CD4-positive, alpha-beta T cell treated with Interleukin-17A for 4 hours (primary cell): ENCODE results near the gene RSPH4A.
A peak's percentile ranks its signal among the peaks of the same experiment; 100 is the strongest.
"Not testable (repeated sequence)": the region's sequence is repeated elsewhere in the genome, so short reads cannot be mapped to it uniquely, and the experiment has no call there.

Source experiments
- DNase-seq: peaks from one replicate; pipeline ENCODE4 v3.0.0-alpha.2; 2020; ENCODE audit warnings: mixed read lengths

The RSPH4A gene

DNA sequence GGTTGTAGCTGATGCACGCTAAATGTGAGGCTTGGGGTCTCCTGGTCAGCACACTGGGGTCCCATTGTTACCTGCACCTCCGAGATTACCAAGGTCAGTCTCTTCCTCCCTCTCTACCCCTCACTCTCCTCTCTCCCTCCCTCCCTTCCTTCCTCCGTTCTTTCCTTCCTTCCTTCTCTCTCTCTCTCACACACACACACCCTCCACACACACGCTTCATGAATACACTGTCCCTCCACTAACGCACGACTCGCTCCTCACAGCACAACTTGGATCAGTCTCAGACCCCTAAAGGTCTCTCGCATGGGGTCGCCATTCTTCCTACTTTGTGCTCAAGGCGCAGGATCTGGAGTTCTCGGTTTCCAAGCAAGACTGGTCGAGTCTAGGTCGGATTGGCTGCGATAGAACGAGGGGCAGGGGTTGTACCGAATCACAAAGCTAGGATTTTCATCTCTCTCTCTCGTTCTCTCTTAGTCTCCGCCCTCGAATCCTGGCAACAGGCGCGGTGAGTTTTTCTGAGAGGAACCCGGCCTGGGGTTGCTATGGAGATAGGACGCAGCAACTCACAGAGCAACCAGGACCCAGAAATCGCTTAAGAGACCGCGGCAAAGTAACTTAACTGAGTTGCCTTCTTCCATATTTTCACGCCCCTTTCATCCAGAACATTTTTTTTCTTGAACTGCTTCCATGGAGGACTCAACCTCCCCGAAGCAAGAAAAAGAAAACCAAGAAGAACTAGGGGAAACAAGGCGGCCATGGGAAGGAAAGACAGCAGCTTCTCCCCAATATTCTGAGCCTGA lies at the start of gene RSPH4A:
RSPH4A (plus strand) TSS at position 543 of the 800 bp plus-strand sequence; CDS start at position 688, 145 bp downstream.
- DNase-seq = peak; percentile 66

DNA sequence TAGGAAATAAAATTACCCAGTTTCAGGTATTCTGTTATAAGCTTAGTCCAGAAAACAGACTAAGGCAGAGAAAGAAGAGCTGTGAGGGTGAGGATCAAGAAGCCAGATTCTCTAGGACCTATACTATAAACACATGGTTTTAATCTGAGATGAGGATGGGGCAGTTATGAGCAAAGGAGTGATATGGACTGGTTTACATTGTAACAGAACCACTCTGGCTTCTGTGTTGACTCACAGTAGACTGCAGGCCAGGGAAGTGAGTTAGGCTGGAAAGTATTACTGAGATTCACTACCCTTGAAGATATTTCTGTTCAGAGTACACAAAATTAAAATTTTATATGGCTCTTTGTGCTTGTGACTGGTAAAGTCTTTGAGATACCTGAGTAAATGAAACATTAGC lies 48.2 kb upstream of the RSPH4A start:
- DNase-seq = no peak

- no peak for DNase-seq
Measured at GRCh38 chr6:116568821-116569755, 47.2 kb upstream of the RSPH4A start.

DNA sequence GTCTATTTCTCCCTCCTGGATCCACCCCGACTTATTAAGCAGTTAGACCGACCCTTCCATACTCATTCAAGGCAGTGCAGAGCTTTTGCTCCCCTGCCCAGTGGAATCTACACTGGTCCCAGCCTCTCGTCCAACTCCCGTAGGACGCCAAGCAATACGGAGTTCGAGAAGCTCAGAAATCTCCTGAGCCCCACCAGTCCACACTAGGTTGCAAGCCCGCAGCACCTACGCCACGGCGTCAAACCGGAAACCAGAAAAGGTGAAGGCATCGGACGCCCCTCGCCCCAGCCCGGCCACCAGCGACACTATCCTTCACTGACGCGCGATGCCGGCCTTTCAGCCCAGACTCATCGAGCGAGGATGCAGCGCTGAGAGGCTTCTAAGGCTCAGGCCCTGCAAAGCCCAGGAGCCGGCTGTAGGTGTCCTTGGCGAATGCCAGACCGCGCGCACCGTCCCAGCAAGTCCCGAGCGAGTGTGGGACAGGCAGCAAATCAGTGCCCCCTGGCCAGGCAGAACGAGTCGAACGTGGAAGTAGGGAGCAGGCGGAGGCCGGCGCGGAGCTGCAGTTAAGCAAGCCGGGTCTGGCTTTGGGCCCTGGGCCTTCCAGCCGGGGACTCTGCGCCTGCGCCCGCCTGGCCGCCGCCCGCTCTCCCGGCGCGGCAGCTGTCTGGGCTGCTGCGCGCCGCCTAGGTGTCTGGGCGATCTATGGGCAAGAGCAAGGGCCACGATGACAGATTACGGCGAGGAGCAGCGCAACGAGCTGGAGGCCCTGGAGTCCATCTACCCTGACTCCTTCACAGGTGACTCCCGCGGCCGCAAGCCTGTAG lies 45.2 kb upstream of the RSPH4A start, which contains the start of gene RWDD1:
RWDD1 (plus strand) TSS at position 649 of the 827 bp plus-strand sequence; CDS start at position 728, 79 bp downstream.
- peak; percentile 97 for DNase-seq

GRCh38 chr6:116571683-116572000 lies 44.6 kb upstream of the RSPH4A start:
- DNase-seq = no peak

DNA sequence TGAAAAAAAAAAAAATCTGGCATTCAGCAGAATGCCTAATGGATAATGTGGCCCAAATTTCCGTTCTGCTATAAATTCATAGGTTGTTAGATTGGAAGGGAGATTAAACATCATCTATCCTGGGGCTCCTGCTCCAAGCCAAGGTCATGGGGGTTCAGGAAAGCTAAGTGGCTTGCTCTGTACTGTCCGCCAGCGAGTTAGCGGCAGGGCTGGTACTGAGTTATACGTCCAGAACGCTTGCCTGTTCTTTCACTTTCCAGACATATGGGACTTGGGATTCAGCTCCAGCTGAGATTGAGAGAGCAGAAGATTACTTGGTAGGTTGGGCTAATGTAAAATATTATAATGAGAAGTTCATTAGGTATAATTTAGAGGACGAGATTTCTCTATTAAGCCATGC lies 44.1 kb upstream of the RSPH4A start:
- DNase-seq = peak; percentile 13

DNA sequence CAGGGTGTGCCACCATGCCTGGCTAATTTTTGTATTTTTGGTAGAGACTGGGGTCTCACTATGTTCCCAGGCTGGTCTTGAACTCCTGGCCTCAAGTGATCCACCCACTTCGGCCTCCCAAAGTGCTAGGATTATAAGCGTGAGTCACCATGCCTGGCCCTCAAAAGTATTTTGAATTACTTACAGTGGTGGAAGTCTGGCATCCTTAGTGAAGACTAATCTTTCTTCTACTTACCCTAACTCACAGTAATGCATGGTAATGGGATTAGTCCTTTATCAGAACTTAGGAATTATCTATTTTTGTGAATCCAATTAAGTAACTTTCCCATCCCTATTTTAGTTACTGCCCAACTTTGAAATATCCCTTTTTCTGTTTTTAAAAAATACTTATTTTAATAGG lies 41.1 kb upstream of the RSPH4A start:
- DNase-seq = no peak

DNA sequence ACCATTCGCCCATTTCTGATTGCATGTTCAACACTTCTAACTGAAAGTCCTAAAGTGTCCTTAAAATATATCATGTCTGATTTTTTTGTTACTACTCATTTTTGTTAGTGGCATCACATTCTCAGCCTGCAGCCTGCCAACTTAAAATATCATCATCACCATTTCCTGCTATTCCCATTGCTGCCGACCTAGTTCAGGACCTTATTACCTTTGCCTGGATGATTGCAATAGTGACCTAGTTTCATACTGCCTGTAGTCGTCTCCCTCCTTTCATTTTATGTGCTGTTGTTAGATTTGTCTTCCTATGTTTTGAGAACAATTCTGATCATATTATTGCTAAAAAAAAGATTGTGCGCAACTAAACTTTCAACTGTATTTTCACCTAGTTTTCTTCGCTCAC lies 38.8 kb upstream of the RSPH4A start:
- DNase-seq = no peak

DNA sequence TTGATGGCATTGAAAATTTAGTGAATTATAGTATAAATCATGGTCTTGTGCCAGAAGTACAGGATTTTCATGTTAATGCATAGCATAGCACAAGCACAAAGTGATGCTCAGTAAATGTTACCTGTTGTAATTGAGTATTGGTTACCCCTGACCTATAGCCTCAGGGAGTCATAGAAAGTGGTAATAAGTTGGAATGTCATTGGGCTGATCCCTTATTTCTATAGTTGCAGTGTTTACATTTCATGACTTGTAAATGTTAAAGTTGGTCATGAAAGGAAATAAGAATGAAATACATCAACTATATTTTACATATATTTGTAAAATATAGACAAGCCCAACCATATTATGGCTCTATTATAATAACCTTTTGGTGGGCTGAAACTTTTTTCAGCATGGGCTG lies 37.9 kb upstream of the RSPH4A start:
- DNase-seq = no peak

DNA sequence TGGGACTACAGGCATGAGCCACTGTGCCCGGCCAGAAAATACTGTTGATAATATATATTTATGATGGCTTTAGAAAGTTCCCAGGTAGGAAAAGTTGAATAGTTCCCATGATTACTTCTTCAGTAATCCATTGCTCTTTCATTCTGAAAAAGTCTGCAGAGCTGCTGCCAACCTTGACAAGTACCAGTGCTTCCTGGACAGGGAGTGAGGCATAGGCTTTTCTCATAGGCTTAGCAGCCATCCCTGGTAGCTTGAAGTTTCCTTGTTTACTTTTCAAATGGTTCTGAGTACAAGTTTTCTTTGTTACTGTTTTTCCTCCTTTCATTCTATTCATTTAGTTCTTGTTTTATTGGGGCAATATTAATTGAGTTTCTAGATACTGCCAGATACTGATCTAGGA lies 37.1 kb upstream of the RSPH4A start:
- DNase-seq = no peak

- DNase-seq = no peak
Measured at GRCh38 chr6:116580198-116580597, 36.1 kb upstream of the RSPH4A start.

DNA sequence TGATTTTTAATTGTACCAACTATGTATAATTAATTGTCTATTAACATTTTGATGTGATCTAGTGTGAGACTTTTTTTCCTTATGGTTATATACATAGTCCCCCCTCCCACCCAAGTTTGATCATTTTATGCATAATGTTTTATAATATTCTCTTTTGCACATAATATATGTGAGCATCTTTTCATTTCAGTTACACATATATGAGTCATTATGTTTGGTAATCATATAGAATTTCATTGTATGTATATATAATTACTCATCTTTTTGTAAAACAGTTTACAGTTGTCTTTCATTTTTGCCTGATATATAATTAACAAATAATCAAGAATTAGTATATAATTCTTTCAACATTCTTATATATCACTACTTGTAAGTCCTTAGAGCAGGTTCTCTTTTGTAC lies 30.0 kb upstream of the RSPH4A start:
- DNase-seq = no peak

DNA sequence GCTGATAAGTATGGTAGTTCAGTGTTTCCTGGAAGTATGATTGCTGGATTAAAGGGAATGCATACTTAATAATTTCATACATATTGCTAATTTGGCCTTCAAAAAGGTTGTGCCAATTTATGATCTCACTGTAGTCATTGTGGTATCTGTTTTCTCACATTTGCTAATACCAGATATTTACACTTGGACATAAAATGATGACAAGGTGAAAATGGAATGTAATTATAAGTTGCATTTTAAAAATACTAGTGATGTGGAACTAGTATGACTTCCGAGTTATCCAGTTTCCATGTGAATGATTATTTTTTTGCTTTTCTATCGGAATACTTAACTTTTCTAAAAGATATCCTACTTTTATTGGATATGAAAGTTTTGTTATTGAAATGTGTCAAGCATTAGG lies 29.5 kb upstream of the RSPH4A start:
- DNase-seq = no peak

DNA sequence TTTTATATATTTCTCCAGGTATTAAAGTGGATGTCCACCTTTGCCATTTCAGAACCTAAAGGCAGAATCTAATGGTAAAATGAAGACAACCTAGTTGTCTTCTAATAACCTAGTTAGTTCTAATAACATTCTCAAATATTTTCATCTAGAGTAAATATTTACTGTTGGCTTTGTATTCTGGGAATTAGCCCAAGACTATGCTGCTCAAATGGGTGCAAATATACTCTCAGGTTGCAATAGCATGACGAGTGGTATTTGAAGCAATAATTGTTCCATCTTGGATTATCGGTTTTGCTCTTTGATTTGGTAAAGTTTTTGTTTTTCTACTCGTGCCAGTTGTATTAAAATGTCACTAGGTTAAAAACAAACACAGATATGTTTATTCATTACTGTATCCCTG lies 21.0 kb upstream of the RSPH4A start:
- no peak for DNase-seq

- no peak for DNase-seq
Measured at GRCh38 chr6:116596815-116597214, 19.5 kb upstream of the RSPH4A start.

GRCh38 chr6:116603916-116604315 lies 12.4 kb upstream of the RSPH4A start:
- DNase-seq = not testable (repeated sequence)

GRCh38 chr6:116604868-116605267 lies 11.4 kb upstream of the RSPH4A start:
- not testable (repeated sequence) for DNase-seq

DNA sequence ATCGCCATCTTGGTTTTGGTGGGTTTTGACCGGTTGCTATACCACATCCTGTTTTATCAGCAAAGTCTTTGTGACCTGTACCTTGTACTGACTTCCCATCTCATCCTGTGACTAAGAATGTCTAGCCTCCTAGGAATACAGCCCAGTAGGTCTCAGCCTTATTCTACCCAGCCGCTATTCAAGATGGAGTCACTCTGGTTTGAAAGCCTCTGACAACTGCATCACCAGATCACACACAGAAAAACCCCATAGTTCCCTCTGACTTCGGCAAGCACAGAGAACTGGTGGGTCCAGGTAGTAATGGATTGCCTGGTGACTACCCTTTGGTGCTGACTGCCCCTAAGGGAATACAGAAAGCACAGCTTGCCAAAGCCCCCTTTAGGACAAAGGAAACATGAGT lies 10.3 kb upstream of the RSPH4A start:
- no peak for DNase-seq

- no peak for DNase-seq
Measured at GRCh38 chr6:116611056-116611455, 5.2 kb upstream of the RSPH4A start.

GRCh38 chr6:116616737-116617053 lies 416 bp downstream of the RSPH4A start:
- DNase-seq = peak; percentile 18

DNA sequence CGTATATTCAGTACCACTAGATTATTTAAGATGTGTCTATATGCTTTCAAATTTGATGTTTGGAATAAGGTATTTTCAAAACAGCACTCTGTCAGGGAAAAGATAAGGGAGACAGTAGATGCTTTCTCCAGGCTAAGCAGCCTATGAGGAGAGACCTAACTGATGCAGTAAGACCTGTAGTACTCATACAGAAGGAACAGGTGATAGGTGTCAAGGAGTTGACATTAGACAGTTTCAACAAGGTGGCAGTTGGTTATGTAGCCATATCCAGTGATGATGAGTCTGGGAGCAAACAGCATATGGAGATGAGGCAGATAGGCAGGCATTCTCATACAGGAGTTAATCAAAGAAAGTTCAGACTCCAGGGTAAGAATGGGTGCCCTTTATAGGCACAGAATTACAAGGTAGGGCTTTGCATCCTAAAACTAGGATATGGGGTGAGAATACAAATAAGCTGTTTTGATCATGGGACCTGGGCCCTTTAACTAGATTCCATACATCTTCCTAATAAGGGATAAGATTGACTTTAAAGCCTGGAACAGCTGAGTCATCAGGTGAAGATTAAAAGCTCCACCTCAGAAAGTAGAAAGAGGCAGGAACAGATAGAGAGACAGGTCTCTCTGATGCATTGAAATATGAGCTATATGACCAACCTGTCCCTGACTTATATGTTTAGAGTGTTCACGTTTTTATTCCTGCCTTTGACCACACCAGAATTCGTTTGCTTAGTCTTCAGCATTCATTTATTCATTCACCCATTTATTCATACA lies 7.9 kb downstream of the RSPH4A start:
- no peak for DNase-seq

DNA sequence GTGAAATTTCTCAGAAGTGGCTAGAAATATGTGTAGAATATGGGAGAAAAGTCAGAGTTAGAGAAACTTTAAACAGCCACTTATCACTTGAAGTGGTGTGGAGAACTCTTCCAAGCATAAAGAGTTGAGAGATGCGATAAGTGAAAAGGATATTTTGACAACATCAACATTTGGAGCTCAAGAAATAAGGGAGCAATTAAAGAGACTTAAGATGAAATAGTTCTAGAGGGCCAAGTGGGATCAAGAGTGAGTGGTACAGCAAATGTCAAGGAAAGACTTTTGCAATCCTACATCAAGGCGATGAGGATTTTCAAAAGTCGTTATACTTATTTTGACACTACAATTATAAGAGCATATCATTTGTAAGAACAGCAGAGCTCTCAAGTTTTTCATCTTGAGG lies 9.6 kb downstream of the RSPH4A start:
- no peak for DNase-seq
